Glutamatergic neuron (in vitro differentiated cells): ENCODE data around the gene TMPRSS3. TPM values are rescaled to one million over a fixed set of nuclear protein-coding genes. Genes with fewer than 3 reads are reported as not detected.

Experiments used
- DNase-seq: peaks from one replicate; pipeline ENCODE4 v3.0.0; 2022
- H3K27ac Mint-ChIP-seq: one replicate; pipeline ENCODE4 v1.8.0; 2020; ENCODE audit warnings: mild to moderate bottlenecking, mixed read lengths, inconsistent platforms; ENCODE audit not compliant: unreplicated experiment
- H3K27me3 Mint-ChIP-seq: one replicate; pipeline ENCODE4 v1.8.0; 2020; ENCODE audit warnings: mild to moderate bottlenecking, moderate library complexity, mixed read lengths, inconsistent platforms; ENCODE audit not compliant: unreplicated experiment
- H3K36me3 Mint-ChIP-seq: one replicate; pipeline ENCODE4 v1.8.0; 2020; ENCODE audit warnings: mild to moderate bottlenecking, mixed read lengths, inconsistent platforms; ENCODE audit not compliant: unreplicated experiment
- H3K4me1 Mint-ChIP-seq: one replicate; pipeline ENCODE4 v1.8.0; 2020; ENCODE audit warnings: mild to moderate bottlenecking, low read depth, mixed read lengths, inconsistent platforms; ENCODE audit not compliant: unreplicated experiment
- H3K4me3 Mint-ChIP-seq: one replicate; pipeline ENCODE4 v1.8.0; 2020; ENCODE audit warnings: mild to moderate bottlenecking, mixed read lengths, inconsistent platforms; ENCODE audit not compliant: unreplicated experiment
- H3K9me3 Mint-ChIP-seq: one replicate; pipeline ENCODE4 v1.8.0; 2020; ENCODE audit warnings: mild to moderate bottlenecking, moderate library complexity, mixed read lengths, inconsistent platforms; ENCODE audit not compliant: unreplicated experiment
- total RNA-seq: library from RNA; stranded (reverse); fragmentation: NEBNext Ultra II Directional; extraction: Animal tissue kit (Norgen Biotek cat#: 25700); gene quantifications from one replicate; pipeline ENCODE4 v1.2.1, GENCODE V29; 2021; ENCODE audit not compliant: unreplicated experiment
- TF ChIP-seq, protein P1 (sequence below): fragments of 200-600 bp; sonication (generic); IDR thresholded peaks from one replicate; pipeline ENCODE4 v1.5.0; 2021; ENCODE audit not compliant: partially characterized antibody, unreplicated experiment

TMPRSS3 gene
- total RNA-seq, 1 donor from 2014 or later = 0.71 TPM

- Mint-ChIP-seq H3K4me1 (no peaks in the 10 kb centered on the region), H3K4me3 (no peak overlapping the region), H3K27me3 (peaks cover 1% of the 10 kb centered on the region), H3K27ac (no peak overlapping the region), H3K36me3 (no peaks in the 10 kb centered on the region), H3K9me3 (peaks cover 3% of the 10 kb centered on the region)
- DNase-seq = no peak
- TF ChIP-seq, protein P1, sequence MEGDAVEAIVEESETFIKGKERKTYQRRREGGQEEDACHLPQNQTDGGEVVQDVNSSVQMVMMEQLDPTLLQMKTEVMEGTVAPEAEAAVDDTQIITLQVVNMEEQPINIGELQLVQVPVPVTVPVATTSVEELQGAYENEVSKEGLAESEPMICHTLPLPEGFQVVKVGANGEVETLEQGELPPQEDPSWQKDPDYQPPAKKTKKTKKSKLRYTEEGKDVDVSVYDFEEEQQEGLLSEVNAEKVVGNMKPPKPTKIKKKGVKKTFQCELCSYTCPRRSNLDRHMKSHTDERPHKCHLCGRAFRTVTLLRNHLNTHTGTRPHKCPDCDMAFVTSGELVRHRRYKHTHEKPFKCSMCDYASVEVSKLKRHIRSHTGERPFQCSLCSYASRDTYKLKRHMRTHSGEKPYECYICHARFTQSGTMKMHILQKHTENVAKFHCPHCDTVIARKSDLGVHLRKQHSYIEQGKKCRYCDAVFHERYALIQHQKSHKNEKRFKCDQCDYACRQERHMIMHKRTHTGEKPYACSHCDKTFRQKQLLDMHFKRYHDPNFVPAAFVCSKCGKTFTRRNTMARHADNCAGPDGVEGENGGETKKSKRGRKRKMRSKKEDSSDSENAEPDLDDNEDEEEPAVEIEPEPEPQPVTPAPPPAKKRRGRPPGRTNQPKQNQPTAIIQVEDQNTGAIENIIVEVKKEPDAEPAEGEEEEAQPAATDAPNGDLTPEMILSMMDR = no peak
These were observed 42.7 kb upstream of the TMPRSS3 start for GRCh38 chr21:42438316-42439205.

DNA sequence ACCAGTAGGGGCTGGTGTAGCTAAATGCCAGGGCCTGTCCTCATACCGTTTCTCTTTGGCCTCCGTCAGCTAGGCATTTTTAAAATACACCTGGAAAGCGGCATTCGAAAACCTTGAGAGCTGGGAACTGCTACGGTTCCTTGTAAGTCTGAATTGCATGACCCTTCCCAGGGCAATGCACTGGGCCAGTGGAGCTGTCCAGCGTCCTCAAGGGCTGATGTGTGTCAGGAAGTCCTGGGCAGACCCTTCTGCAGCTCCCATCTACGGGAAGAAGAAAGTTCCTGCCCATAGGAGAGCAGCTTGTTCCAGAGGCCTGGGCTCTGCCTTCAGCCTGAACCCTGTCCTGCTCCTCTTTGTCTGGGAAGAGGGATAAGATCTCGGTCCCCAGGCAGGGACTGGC lies 41.9 kb upstream of the TMPRSS3 start:
- Mint-ChIP-seq H3K4me3 (no peak overlapping the region), H3K9me3 (peaks cover 1% of the 10 kb centered on the region), H3K27me3 (peaks cover 1% of the 10 kb centered on the region), H3K27ac (no peak overlapping the region), H3K4me1 (no peaks in the 10 kb centered on the region), H3K36me3 (no peaks in the 10 kb centered on the region)
- DNase-seq = no peak
- TF ChIP-seq, protein P1 = no peak

DNA sequence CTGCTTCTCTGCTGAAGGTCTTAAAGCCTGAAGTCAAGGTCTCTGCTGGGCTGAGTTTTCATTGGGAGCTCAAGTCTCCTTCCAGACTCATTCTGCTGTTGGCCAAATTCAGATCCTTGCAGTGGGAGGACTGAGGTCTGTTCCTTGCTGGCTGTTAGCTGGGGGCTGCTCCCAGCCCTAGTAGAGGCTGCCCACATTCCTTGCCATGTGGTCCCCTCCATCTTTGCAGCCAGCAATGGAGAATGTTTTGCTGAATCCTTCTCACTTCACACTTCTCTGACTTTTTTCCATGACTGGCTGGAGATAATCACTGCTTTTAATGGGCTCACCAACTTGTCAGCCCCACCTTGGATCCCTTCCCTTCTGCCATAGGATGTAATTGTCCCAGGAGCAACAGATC lies 41.1 kb upstream of the TMPRSS3 start:
- TF ChIP-seq, protein P1 = no peak
- peaks cover 6% of the 10 kb centered on the region for H3K36me3 Mint-ChIP-seq
- no peak for DNase-seq
- H3K4me3 Mint-ChIP-seq = no peak overlapping the region
- no peak overlapping the region for H3K27ac Mint-ChIP-seq
- no peaks in the 10 kb centered on the region for H3K4me1 Mint-ChIP-seq
- peaks cover 1% of the 10 kb centered on the region for H3K9me3 Mint-ChIP-seq
- H3K27me3 Mint-ChIP-seq = peaks cover 1% of the 10 kb centered on the region

DNA sequence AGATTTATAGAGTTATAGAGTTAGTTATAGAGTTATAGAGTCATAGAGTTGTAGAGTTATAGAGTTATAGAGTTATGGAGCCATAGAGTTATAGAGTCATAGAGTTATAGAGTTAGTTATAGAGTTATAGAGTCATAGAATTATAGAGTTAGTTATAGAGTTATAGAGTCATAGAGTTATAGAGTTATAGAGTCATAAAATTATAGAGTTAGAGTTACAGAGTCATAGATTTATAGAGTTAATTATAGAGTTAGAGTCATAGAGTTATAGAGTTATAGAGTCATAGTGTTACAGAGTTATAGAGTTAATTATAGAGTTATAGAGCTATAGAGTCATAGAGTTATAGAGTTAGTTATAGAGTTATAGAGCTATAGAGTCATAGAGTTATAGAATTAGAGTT lies 40.0 kb upstream of the TMPRSS3 start:
- no peak for DNase-seq
- peaks cover 11% of the 10 kb centered on the region for H3K36me3 Mint-ChIP-seq
- no peaks in the 10 kb centered on the region for H3K4me1 Mint-ChIP-seq
- H3K27me3 Mint-ChIP-seq = peaks cover 5% of the 10 kb centered on the region
- TF ChIP-seq, protein P1 = no peak
- H3K4me3 Mint-ChIP-seq = no peak overlapping the region
- no peak overlapping the region for H3K27ac Mint-ChIP-seq
- H3K9me3 Mint-ChIP-seq = peaks cover 1% of the 10 kb centered on the region

DNA sequence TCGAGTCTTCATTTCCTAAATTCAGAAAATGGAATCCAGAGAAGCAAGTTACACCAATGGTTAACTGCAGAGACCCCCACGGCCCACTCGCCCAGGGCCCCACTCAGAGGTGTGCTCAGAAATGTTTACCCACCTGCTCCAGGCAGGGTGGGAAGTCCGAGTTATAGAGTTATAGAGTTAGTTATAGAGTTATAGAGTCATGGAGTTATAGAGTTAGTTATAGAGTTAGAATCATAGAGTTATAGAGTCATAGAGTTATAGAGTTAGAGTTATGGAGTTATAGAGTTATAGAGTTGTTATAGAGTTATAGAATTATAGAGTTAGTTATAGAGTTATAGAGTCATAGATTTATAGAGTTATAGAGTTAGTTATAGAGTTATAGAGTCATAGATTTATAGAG lies 39.5 kb upstream of the TMPRSS3 start:
- H3K36me3 Mint-ChIP-seq = peaks cover 11% of the 10 kb centered on the region
- H3K9me3 Mint-ChIP-seq = no peaks in the 10 kb centered on the region
- H3K27ac Mint-ChIP-seq = no peak overlapping the region
- H3K27me3 Mint-ChIP-seq = peaks cover 5% of the 10 kb centered on the region
- H3K4me1 Mint-ChIP-seq = no peaks in the 10 kb centered on the region
- DNase-seq = no peak
- TF ChIP-seq, protein P1 = no peak
- no peak overlapping the region for H3K4me3 Mint-ChIP-seq
